WTC11 (cell line): ENCODE measurements around the gene ZNF771. TPM values are rescaled to one million over a fixed set of nuclear protein-coding genes. Genes with fewer than 3 reads are reported as not detected.

Experiments
- ATAC-seq: fragments of 200-7000 bp; cut with Tn5 transposase; 2 replicates; pipeline ENCODE4 v1.10.0; 2021; ENCODE audit warnings: mild to moderate bottlenecking, moderate library complexity
- Bru-seq: library from RNA; stranded (reverse); fragments of 400-500 nt; gene quantifications from one replicate; lab custom pipeline; 2021; lab: Mats Ljungman, UMichigan
- CTCF ChIA-PET: fragments of 300-600 bp; sonication (Branson Sonifier 250); formaldehyde crosslinking; loops from one replicate; lab custom pipeline; 2021; ENCODE audit warnings: antibody characterized with exemption; lab: Charles Lee
- POLR2A ChIA-PET: fragments of 350-600 bp; sonication (Branson Sonifier 250); formaldehyde crosslinking; loops from one replicate; lab custom pipeline; 2021; ENCODE audit warnings: antibody characterized with exemption; lab: Charles Lee
- DNase-seq: peaks from one replicate; pipeline ENCODE4 v3.0.0; 2021; ENCODE audit warnings: low spot score
- H3K27ac Mint-ChIP-seq: 2 replicates; pipeline ENCODE4 v1.8.0; 2021; ENCODE audit warnings: mixed read lengths
- H3K27me3 Mint-ChIP-seq: 2 replicates; pipeline ENCODE4 v1.8.0; 2021; ENCODE audit warnings: low read depth, mild to moderate bottlenecking, moderate library complexity, mixed read lengths
- H3K36me3 Mint-ChIP-seq: 2 replicates; pipeline ENCODE4 v1.8.0; 2021; ENCODE audit warnings: mixed read lengths
- H3K4me1 Mint-ChIP-seq: 2 replicates; pipeline ENCODE4 v1.8.0; 2022; ENCODE audit warnings: mixed read lengths
- H3K4me3 Mint-ChIP-seq: 2 replicates; pipeline ENCODE4 v1.8.0; 2021; ENCODE audit warnings: mild to moderate bottlenecking, moderate library complexity, mixed read lengths
- H3K9me3 Mint-ChIP-seq: 2 replicates; pipeline ENCODE4 v1.8.0; 2021; ENCODE audit warnings: mixed read lengths
- ATF1 ChIP-seq: sonication (generic); formaldehyde crosslinking; IDR thresholded peaks from 2 replicates; pipeline ENCODE4 v1.8.1; 2023; ENCODE audit warnings: mild to moderate bottlenecking, moderate library complexity, missing genetic modification reagents
- ATF6 ChIP-seq: sonication (generic); formaldehyde crosslinking; IDR thresholded peaks from 2 replicates; pipeline ENCODE4 v1.8.1; 2023; ENCODE audit warnings: mild to moderate bottlenecking, missing genetic modification reagents
- CBFB ChIP-seq: sonication (generic); formaldehyde crosslinking; IDR thresholded peaks from 2 replicates; pipeline ENCODE4 v1.8.1; 2022; ENCODE audit warnings: mild to moderate bottlenecking, low read depth, missing genetic modification reagents
- E2F1 ChIP-seq: sonication (generic); formaldehyde crosslinking; IDR thresholded peaks from 2 replicates; pipeline ENCODE4 v1.8.0; 2022; ENCODE audit warnings: mild to moderate bottlenecking, missing genetic modification reagents
- ELF4 ChIP-seq: sonication (generic); formaldehyde crosslinking; IDR thresholded peaks from 2 replicates; pipeline ENCODE4 v1.8.1; 2022; ENCODE audit warnings: low read depth, mild to moderate bottlenecking, moderate library complexity, missing genetic modification reagents
- HMGXB4 ChIP-seq: sonication (generic); formaldehyde crosslinking; IDR thresholded peaks from 2 replicates; pipeline ENCODE4 v1.8.1; 2023; ENCODE audit warnings: mild to moderate bottlenecking, moderate library complexity, missing genetic modification reagents
- JAZF1 ChIP-seq: fragments of 250-450 bp; sonication (Bioruptor Pico); IDR thresholded peaks from 2 replicates; pipeline ENCODE4 v1.9.0; 2021; ENCODE audit warnings: moderate library complexity, mild to moderate bottlenecking, inconsistent platforms
- JUN ChIP-seq: sonication (generic); formaldehyde crosslinking; IDR thresholded peaks from 2 replicates; pipeline ENCODE4 v1.8.0; 2023; ENCODE audit warnings: mild to moderate bottlenecking, missing genetic modification reagents
- MLX ChIP-seq: sonication (generic); formaldehyde crosslinking; IDR thresholded peaks from 2 replicates; pipeline ENCODE4 v1.8.1; 2023; ENCODE audit warnings: mild to moderate bottlenecking, missing genetic modification reagents, moderate library complexity
- NFE2L1 ChIP-seq: sonication (generic); formaldehyde crosslinking; IDR thresholded peaks from 2 replicates; pipeline ENCODE4 v1.8.1; 2023; ENCODE audit warnings: missing genetic modification reagents
- NR3C1 ChIP-seq: sonication (generic); formaldehyde crosslinking; conservative IDR thresholded peaks from 2 replicates; pipeline ENCODE4 v1.8.1; 2023; ENCODE audit warnings: low read depth, mild to moderate bottlenecking, missing genetic modification reagents
- SP1 ChIP-seq: sonication (generic); formaldehyde crosslinking; conservative IDR thresholded peaks from 2 replicates; pipeline ENCODE4 v1.8.1; 2022; ENCODE audit warnings: missing genetic modification reagents
- ZMAT4 ChIP-seq: fragments of 250-450 bp; sonication (Bioruptor Pico); IDR thresholded peaks from 2 replicates; pipeline ENCODE4 v1.9.0; 2021; ENCODE audit warnings: mild to moderate bottlenecking
- ZNF138 ChIP-seq: sonication (generic); formaldehyde crosslinking; conservative IDR thresholded peaks from 2 replicates; pipeline ENCODE4 v1.8.1; 2022; ENCODE audit warnings: mild to moderate bottlenecking, moderate library complexity, missing genetic modification reagents
- ZNF423 ChIP-seq: fragments of 250-450 bp; sonication (Bioruptor Pico); IDR thresholded peaks from 2 replicates; pipeline ENCODE4 v2.1.2; 2022; ENCODE audit warnings: mild to moderate bottlenecking, moderate library complexity
- ZNF512 ChIP-seq: sonication (generic); formaldehyde crosslinking; IDR thresholded peaks from 2 replicates; pipeline ENCODE4 v1.8.1; 2022; ENCODE audit warnings: missing genetic modification reagents, borderline replicate concordance
- long read RNA-seq, 3 experiments: library from RNA in 1 of 3; library from capped mRNA in 1 of 3; library from polyadenylated mRNA in 1 of 3; unstranded in 2 of 3; stranded (forward) in 1 of 3; transcript quantifications; one replicate each; pipeline ENCODE4 v2.0.0, GENCODE V29; 2021
- total RNA-seq: library from RNA; stranded (reverse); gene quantifications from 3 replicates; pipeline ENCODE4 v1.2.3, GENCODE V29; 2021
- TF ChIP-seq, protein P1 (sequence below): fragments of 200-600 bp; IDR thresholded peaks from 2 replicates; pipeline ENCODE4 v1.8.0; 2022; ENCODE audit warnings: antibody characterized with exemption
- TF ChIP-seq, protein P2 (sequence below): sonication (generic); formaldehyde crosslinking; IDR thresholded peaks from 2 replicates; pipeline ENCODE4 v1.8.1; 2023; ENCODE audit warnings: mild to moderate bottlenecking, missing genetic modification reagents
- TF ChIP-seq, protein P3 (sequence below): sonication (generic); formaldehyde crosslinking; IDR thresholded peaks from 2 replicates; pipeline ENCODE4 v1.8.0; 2023; ENCODE audit warnings: missing genetic modification reagents, mild to moderate bottlenecking, borderline replicate concordance

The ZNF771 gene
- total RNA-seq (10.0 to 12.5 TPM (median 11.3 TPM) in 3 replicates), Bru-seq, nascent RNA (percentile 62 among the genes with signal in this experiment)
- long read RNA-seq, experiment 1, transcript ZNF771-201 (3 exons, 2,371 nt) = major isoform, 21 of 26 reads
- long read RNA-seq, experiment 1, partial matches to known transcripts = 2 of 26 reads
- long read RNA-seq, experiment 1, other reads (novel, unspliced or antisense) = 2 of 26 reads
- long read RNA-seq, experiment 2, transcript ZNF771-201 (3 exons, 2,371 nt) = major isoform, 12 of 20 reads
- long read RNA-seq, experiment 2, partial matches to known transcripts = 6 of 20 reads
- long read RNA-seq, experiment 2, other reads (novel, unspliced or antisense) = 2 of 20 reads
- long read RNA-seq, experiment 3, partial matches to known transcripts = 0 of 4 reads
- long read RNA-seq, experiment 3, other reads (novel, unspliced or antisense) = 2 of 4 reads

GRCh38 chr16:30407102-30407803 is at the start of gene ZNF771:
Gene ZNF771 (plus strand): TSS chr16:30407606. CDS start chr16:30408054, 448 bp downstream.
- Mint-ChIP-seq H3K4me1 (peaks cover 20% of the 10 kb centered on the region), H3K27me3 (peaks cover 21% of the 10 kb centered on the region), H3K36me3 (peaks cover 7% of the 10 kb centered on the region), H3K4me3 (peak within 1 kb of the TSS; percentile 90), H3K9me3 (no peaks in the 10 kb centered on the region), H3K27ac (peak within 1 kb of the TSS; percentile 93)
- CTCF ChIA-PET = interaction anchor here (0.8 to 4.9 kb wide), 12 partner anchors 10 to 315 kb away, joined by 4 to 97 read pairs (median 16); partner anchors contain the start of genes CORO1A, DCTPP1, TBC1D10B and TBX6
- POLR2A ChIA-PET = interaction anchor here (0.6 to 1.9 kb wide), 8 partner anchors 11 to 354 kb away, joined by 3 to 26 read pairs (median 4); partner anchors contain the start of genes ZNF48 and ZNF785
- DNase-seq (peak; percentile 96), ATAC-seq (peak; percentile 84)
- TF ChIP-seq, protein P1, sequence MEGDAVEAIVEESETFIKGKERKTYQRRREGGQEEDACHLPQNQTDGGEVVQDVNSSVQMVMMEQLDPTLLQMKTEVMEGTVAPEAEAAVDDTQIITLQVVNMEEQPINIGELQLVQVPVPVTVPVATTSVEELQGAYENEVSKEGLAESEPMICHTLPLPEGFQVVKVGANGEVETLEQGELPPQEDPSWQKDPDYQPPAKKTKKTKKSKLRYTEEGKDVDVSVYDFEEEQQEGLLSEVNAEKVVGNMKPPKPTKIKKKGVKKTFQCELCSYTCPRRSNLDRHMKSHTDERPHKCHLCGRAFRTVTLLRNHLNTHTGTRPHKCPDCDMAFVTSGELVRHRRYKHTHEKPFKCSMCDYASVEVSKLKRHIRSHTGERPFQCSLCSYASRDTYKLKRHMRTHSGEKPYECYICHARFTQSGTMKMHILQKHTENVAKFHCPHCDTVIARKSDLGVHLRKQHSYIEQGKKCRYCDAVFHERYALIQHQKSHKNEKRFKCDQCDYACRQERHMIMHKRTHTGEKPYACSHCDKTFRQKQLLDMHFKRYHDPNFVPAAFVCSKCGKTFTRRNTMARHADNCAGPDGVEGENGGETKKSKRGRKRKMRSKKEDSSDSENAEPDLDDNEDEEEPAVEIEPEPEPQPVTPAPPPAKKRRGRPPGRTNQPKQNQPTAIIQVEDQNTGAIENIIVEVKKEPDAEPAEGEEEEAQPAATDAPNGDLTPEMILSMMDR = no peak
- TF ChIP-seq ZMAT4 (CRISPR knock-in tag) = no peak
- TF ChIP-seq HMGXB4 = peak; percentile 89
- no peak for TF ChIP-seq CBFB (CRISPR knock-in tag)
- TF ChIP-seq MLX (CRISPR knock-in tag) = no peak
- TF ChIP-seq, protein P2, sequence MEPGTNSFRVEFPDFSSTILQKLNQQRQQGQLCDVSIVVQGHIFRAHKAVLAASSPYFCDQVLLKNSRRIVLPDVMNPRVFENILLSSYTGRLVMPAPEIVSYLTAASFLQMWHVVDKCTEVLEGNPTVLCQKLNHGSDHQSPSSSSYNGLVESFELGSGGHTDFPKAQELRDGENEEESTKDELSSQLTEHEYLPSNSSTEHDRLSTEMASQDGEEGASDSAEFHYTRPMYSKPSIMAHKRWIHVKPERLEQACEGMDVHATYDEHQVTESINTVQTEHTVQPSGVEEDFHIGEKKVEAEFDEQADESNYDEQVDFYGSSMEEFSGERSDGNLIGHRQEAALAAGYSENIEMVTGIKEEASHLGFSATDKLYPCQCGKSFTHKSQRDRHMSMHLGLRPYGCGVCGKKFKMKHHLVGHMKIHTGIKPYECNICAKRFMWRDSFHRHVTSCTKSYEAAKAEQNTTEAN (CRISPR knock-in tag) = no peak
- peak; percentile 33; the same call in 1 of the 2 replicates for TF ChIP-seq JUN
- TF ChIP-seq NFE2L1 = no peak
- TF ChIP-seq SP1 (CRISPR knock-in tag) = peak; percentile 95
- TF ChIP-seq ATF1 = 0 out of 2 replicates have a peak, but pooled peaks have one; percentile 38
- TF ChIP-seq ZNF138 (CRISPR knock-in tag) = no peak
- TF ChIP-seq ELF4 (CRISPR knock-in tag) = no peak
- no peak for TF ChIP-seq JAZF1
- no peak for TF ChIP-seq ZNF512 (CRISPR knock-in tag)
- no peak for TF ChIP-seq E2F1 (CRISPR knock-in tag)
- TF ChIP-seq ATF6 (CRISPR knock-in tag) = no peak
- TF ChIP-seq, protein P3, sequence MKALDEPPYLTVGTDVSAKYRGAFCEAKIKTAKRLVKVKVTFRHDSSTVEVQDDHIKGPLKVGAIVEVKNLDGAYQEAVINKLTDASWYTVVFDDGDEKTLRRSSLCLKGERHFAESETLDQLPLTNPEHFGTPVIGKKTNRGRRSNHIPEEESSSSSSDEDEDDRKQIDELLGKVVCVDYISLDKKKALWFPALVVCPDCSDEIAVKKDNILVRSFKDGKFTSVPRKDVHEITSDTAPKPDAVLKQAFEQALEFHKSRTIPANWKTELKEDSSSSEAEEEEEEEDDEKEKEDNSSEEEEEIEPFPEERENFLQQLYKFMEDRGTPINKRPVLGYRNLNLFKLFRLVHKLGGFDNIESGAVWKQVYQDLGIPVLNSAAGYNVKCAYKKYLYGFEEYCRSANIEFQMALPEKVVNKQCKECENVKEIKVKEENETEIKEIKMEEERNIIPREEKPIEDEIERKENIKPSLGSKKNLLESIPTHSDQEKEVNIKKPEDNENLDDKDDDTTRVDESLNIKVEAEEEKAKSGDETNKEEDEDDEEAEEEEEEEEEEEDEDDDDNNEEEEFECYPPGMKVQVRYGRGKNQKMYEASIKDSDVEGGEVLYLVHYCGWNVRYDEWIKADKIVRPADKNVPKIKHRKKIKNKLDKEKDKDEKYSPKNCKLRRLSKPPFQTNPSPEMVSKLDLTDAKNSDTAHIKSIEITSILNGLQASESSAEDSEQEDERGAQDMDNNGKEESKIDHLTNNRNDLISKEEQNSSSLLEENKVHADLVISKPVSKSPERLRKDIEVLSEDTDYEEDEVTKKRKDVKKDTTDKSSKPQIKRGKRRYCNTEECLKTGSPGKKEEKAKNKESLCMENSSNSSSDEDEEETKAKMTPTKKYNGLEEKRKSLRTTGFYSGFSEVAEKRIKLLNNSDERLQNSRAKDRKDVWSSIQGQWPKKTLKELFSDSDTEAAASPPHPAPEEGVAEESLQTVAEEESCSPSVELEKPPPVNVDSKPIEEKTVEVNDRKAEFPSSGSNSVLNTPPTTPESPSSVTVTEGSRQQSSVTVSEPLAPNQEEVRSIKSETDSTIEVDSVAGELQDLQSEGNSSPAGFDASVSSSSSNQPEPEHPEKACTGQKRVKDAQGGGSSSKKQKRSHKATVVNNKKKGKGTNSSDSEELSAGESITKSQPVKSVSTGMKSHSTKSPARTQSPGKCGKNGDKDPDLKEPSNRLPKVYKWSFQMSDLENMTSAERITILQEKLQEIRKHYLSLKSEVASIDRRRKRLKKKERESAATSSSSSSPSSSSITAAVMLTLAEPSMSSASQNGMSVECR (CRISPR knock-in tag) = peak; percentile 84; the same call in 1 of the 2 replicates
- no peak for TF ChIP-seq ZNF423 (CRISPR knock-in tag)
- TF ChIP-seq NR3C1 (CRISPR knock-in tag) = no peak
